MM.1S (cell line): Measurements from ENCODE around the gene CHM.

Experiments
- DNase-seq: peaks from one replicate; pipeline ENCODE4 v3.0.0-alpha.2; 2015
- H2AFZ ChIP-seq: fragments of 300-600 bp; sonication (generic); 2 replicates; pipeline ENCODE4 v1.6.0; 2016; ENCODE audit warnings: antibody characterized with exemption, low read length
- H3F3A ChIP-seq: fragments of 300-600 bp; sonication (generic); 2 replicates; pipeline ENCODE4 v1.6.1; 2016; ENCODE audit warnings: mild to moderate bottlenecking, antibody characterized with exemption, low read length, moderate library complexity, mixed read lengths; ENCODE audit not compliant: insufficient read depth
- H3K27ac ChIP-seq: fragments of 300-600 bp; sonication (generic); 2 replicates; pipeline ENCODE4 v1.5.1; 2016; ENCODE audit warnings: mild to moderate bottlenecking, low read length
- H3K27me3 ChIP-seq: fragments of 300-600 bp; sonication (generic); replicated peaks from 2 replicates; pipeline ENCODE4 v1.6.0; 2016; ENCODE audit warnings: low read length; ENCODE audit not compliant: insufficient read depth
- H3K36me3 ChIP-seq: fragments of 300-600 bp; sonication (generic); replicated peaks from 2 replicates; pipeline ENCODE4 v1.6.1; 2016; ENCODE audit warnings: mild to moderate bottlenecking, low read length, mixed read lengths; ENCODE audit not compliant: insufficient read depth
- H3K4me1 ChIP-seq: fragments of 300-600 bp; sonication (generic); 2 replicates; pipeline ENCODE4 v1.6.1; 2016; ENCODE audit warnings: low read length, mixed read lengths
- H3K4me2 ChIP-seq: fragments of 300-600 bp; sonication (generic); 2 replicates; pipeline ENCODE4 v1.6.0; 2016; ENCODE audit warnings: low read depth, low read length
- H3K4me3 ChIP-seq: fragments of 300-600 bp; sonication (generic); 2 replicates; pipeline ENCODE4 v1.5.1; 2016; ENCODE audit warnings: low read length, mixed read lengths
- H3K79me2 ChIP-seq: fragments of 300-600 bp; sonication (generic); 2 replicates; pipeline ENCODE4 v1.6.1; 2016; ENCODE audit warnings: mixed run types, low read length, mixed read lengths
- H3K9ac ChIP-seq: fragments of 300-600 bp; sonication (generic); 2 replicates; pipeline ENCODE4 v1.6.1; 2016; ENCODE audit warnings: low read length, mixed read lengths
- H3K9me2 ChIP-seq: fragments of 300-600 bp; sonication (generic); replicated peaks from 2 replicates; pipeline ENCODE4 v1.6.1; 2016; ENCODE audit warnings: mild to moderate bottlenecking, low read length, mixed read lengths; ENCODE audit not compliant: insufficient read depth
- H3K9me3 ChIP-seq: fragments of 300-600 bp; sonication (generic); replicated peaks from 2 replicates; pipeline ENCODE4 v1.6.1; 2016; ENCODE audit warnings: mild to moderate bottlenecking, low read length, mixed read lengths; ENCODE audit not compliant: insufficient read depth
- H4K20me1 ChIP-seq: fragments of 300-600 bp; sonication (generic); 2 replicates; pipeline ENCODE4 v1.6.1; 2016; ENCODE audit warnings: mild to moderate bottlenecking, low read length, moderate library complexity, mixed read lengths; ENCODE audit not compliant: insufficient read depth
- CTCF ChIP-seq: fragments of 300-600 bp; sonication (generic); IDR thresholded peaks from 2 replicates; pipeline ENCODE4 v1.5.1; 2016; ENCODE audit warnings: antibody characterized with exemption, low read length, mixed read lengths
- EZH2 ChIP-seq: fragments of 300-600 bp; sonication (generic); optimal IDR thresholded peaks from 2 replicates; pipeline ENCODE3; 2017; ENCODE audit warnings: low read depth, mild to moderate bottlenecking, antibody characterized with exemption, low read length, mixed read lengths
- EZH2phosphoT487 ChIP-seq: fragments of 300-600 bp; sonication (generic); IDR thresholded peaks from 2 replicates; pipeline ENCODE4 v1.6.1; 2018; ENCODE audit warnings: antibody characterized with exemption, low read length

Gene CHM

DNA sequence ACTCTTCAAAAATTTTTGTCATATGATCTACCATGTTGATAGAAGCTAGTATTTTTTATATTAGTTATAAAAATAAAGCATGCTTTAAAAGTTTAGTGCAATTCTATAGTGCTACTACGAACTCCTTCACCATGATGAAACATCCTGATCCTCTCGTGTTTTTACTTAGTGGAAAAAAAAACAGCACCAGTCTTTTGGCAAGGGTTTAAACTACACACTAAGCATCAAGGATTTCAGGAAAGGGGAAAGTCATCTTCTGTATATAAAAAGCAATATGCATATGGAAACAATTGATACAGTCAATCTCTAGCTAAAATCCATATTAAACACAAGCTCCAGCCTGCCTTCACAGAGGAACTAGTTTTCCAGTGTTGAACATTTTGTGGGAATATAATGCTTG is 18.7 kb downstream of the CHM start:
- H4K20me1 ChIP-seq, result no peaks in the 10 kb centered on the region
- H3K27me3 ChIP-seq, result no peaks in the 10 kb centered on the region
- no peak overlapping the region for H3K4me3 ChIP-seq
- H2AFZ ChIP-seq, result no peak overlapping the region
- no peaks in the 10 kb centered on the region for H3K4me1 ChIP-seq
- H3K27ac ChIP-seq, result no peak overlapping the region
- H3K9me3 ChIP-seq, result no peaks in the 10 kb centered on the region
- H3K79me2 ChIP-seq, result peaks cover 3% of the 10 kb centered on the region; the same call in 1 of the 2 replicates
- H3K9me2 ChIP-seq, result no peaks in the 10 kb centered on the region
- DNase-seq, result no peak
- peaks cover 5% of the 10 kb centered on the region; the same call in 1 of the 2 replicates for H3K36me3 ChIP-seq
- no peaks in the 10 kb centered on the region; the same call in 1 of the 2 replicates for H3F3A ChIP-seq
- H3K4me2 ChIP-seq, result no peak overlapping the region
- TF ChIP-seq EZH2phosphoT487 (no peak), CTCF (no peak), EZH2 (no peak)
- no peak overlapping the region for H3K9ac ChIP-seq

- Histone ChIP-seq H2AFZ (no peak overlapping the region), H3K4me2 (no peak overlapping the region), H3K4me1 (no peaks in the 10 kb centered on the region), H4K20me1 (no peaks in the 10 kb centered on the region), H3K9me2 (no peaks in the 10 kb centered on the region), H3K9me3 (no peaks in the 10 kb centered on the region), H3K27ac (no peak overlapping the region), H3K79me2 (no peaks in the 10 kb centered on the region), H3K4me3 (no peak overlapping the region), H3K9ac (no peak overlapping the region), H3K27me3 (no peaks in the 10 kb centered on the region), H3K36me3 (peaks cover 5% of the 10 kb centered on the region; the same call in 1 of the 2 replicates), H3F3A (no peaks in the 10 kb centered on the region)
- DNase-seq, result no peak
- TF ChIP-seq EZH2, result no peak
- TF ChIP-seq CTCF, result no peak
- no peak for TF ChIP-seq EZH2phosphoT487
Measured at GRCh38 chrX:86023811-86024210, 23.5 kb downstream of the CHM start.

DNA sequence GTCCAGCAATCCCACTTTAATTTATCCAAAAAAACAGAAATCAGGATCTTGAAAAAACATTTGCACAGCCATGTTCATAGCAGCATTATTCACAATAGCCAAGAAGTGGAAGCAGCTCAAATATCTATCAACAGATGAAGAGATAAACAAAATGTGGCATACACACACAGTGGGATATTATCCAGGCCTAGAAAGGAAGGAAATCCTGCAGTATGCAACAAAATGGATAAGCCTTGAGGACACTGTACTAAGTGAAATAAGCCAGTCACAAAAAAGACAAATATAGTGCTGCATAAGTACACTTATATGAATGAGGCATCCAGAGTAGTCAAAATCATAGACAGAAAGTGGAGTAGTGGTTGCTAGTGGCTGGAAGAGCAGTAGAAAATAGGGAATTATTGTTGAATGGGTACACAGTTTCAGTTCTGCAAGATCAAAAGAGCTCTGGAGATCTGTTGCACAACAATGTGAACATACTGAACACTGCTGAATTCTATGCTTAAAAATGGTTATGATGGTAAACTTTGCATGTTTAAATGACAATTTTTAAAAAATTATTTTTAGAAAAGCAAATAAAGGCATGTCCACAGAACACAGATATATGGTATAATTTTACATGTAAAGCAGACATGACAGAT is 25.6 kb downstream of the CHM start:
- Histone ChIP-seq H3K9me2 (no peaks in the 10 kb centered on the region), H4K20me1 (no peaks in the 10 kb centered on the region), H3K9me3 (no peaks in the 10 kb centered on the region), H3K4me1 (no peaks in the 10 kb centered on the region), H2AFZ (no peak overlapping the region), H3K27me3 (no peaks in the 10 kb centered on the region), H3K4me3 (no peak overlapping the region), H3K36me3 (peaks cover 5% of the 10 kb centered on the region; the same call in 1 of the 2 replicates), H3K9ac (no peak overlapping the region), H3K27ac (no peak overlapping the region), H3F3A (no peaks in the 10 kb centered on the region), H3K79me2 (no peaks in the 10 kb centered on the region), H3K4me2 (no peak overlapping the region)
- no peak for TF ChIP-seq EZH2phosphoT487
- TF ChIP-seq EZH2, result no peak
- no peak for TF ChIP-seq CTCF
- DNase-seq, result no peak
